Upper lobe of left lung (tissue), 4 donors: Measurements from ENCODE around the gene IFIT3.
"Not testable (repeated sequence)": the region's sequence is repeated elsewhere in the genome, so short reads cannot be mapped to it uniquely, and the experiment has no call there.

ENCODE experiments used
- CTCF ChIP-seq, 6 experiments: fragments of 450-650 bp in 4 of 6; fragments of 200-600 bp in 2 of 6; sonication (generic) in 2 of 6; IDR thresholded peaks; one replicate each; pipeline ENCODE4 v1.5.1; 2016 to 2019; ENCODE audit warnings: antibody characterized with exemption in 6 of 6
- POLR2A ChIP-seq, 4 donors: fragments of 450-650 bp; IDR thresholded peaks; one replicate each; pipeline ENCODE4 v1.5.1; 2016 to 2017; ENCODE audit warnings: antibody characterized with exemption in 4 of 4, mild to moderate bottlenecking in 2 of 4

DNA sequence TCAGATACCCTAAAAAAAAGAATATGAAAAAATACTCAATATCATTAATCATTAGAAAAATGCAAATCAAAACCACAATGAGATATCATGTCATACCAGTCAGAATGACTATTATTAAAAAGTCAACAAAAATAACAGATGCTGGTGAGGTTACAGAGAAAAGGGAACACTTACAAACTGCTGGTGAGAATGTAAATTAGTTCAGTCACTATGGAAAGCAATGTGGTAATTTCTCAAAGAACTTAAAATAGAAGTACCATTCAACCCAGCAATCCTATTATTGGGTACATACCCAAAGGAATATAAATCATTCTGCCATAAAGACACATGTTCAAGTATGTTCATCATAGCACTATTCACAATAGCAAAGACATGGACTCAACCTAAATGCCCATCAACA lies 2.7 kb upstream of the IFIT3 start:
- TF ChIP-seq CTCF, POLR2A (IDR thresholded peaks at IDR 0.05): not testable (repeated sequence)
